Fibroblast of skin of abdomen (primary cell): Measurements from ENCODE around the gene CYFIP1.

Experiments used
- DNase-seq: peaks from one replicate; pipeline ENCODE4 v3.0.0-alpha.2; 2013

Gene CYFIP1

GRCh38 chr15:22916606-22917350, 63.4 kb downstream of the CYFIP1 start:
- no peak for DNase-seq

GRCh38 chr15:22915866-22916515, 64.2 kb downstream of the CYFIP1 start:
- no peak for DNase-seq

- no peak for DNase-seq
Measured at GRCh38 chr15:22913646-22914380, 66.4 kb downstream of the CYFIP1 start.

GRCh38 chr15:22912256-22912655, 67.9 kb downstream of the CYFIP1 start:
- DNase-seq = no peak

- no peak for DNase-seq
Measured at GRCh38 chr15:22911306-22911705, 68.9 kb downstream of the CYFIP1 start.

GRCh38 chr15:22908830-22909229, 71.3 kb downstream of the CYFIP1 start:
- no peak for DNase-seq

GRCh38 chr15:22907161-22907950, 72.8 kb downstream of the CYFIP1 start:
- DNase-seq = no peak

GRCh38 chr15:22904736-22905135, 75.4 kb downstream of the CYFIP1 start:
- DNase-seq = no peak

- no peak for DNase-seq
Measured at GRCh38 chr15:22903961-22904534, 76.1 kb downstream of the CYFIP1 start.

- no peak for DNase-seq
Measured at GRCh38 chr15:22903427-22903826, 76.7 kb downstream of the CYFIP1 start.

GRCh38 chr15:22902981-22903380, 77.2 kb downstream of the CYFIP1 start:
- no peak for DNase-seq

- no peak for DNase-seq
Measured at GRCh38 chr15:22902578-22902977, 77.6 kb downstream of the CYFIP1 start.

- DNase-seq = no peak
Measured at GRCh38 chr15:22902046-22902445, 78.1 kb downstream of the CYFIP1 start.

- no peak for DNase-seq
Measured at GRCh38 chr15:22895465-22896190, 84.5 kb downstream of the CYFIP1 start.

- no peak for DNase-seq
Measured at GRCh38 chr15:22893881-22894280, 86.3 kb downstream of the CYFIP1 start.

GRCh38 chr15:22893081-22893480, 87.1 kb downstream of the CYFIP1 start:
- no peak for DNase-seq

GRCh38 chr15:22892333-22892732, 87.8 kb downstream of the CYFIP1 start:
- no peak for DNase-seq

GRCh38 chr15:22891426-22892210, 88.5 kb downstream of the CYFIP1 start:
- no peak for DNase-seq

- DNase-seq = no peak
Measured at GRCh38 chr15:22890296-22890695, 89.9 kb downstream of the CYFIP1 start.

- DNase-seq = no peak
Measured at GRCh38 chr15:22889146-22889818, 90.9 kb downstream of the CYFIP1 start.
